T-cell (primary cell): ENCODE measurements around the gene BAIAP2L1. TPM values are rescaled to one million over a fixed set of nuclear protein-coding genes. Genes with fewer than 3 reads are reported as not detected.
"Not testable (repeated sequence)": the region's sequence is repeated elsewhere in the genome, so short reads cannot be mapped to it uniquely, and the experiment has no call there.

Source experiments
- ATAC-seq, 4 experiments: fragments of 200-7000 bp in 3 of 4; fragments of 150-1000 bp in 1 of 4; cut with Tn5 transposase; replicated peaks in 1 of 4; 1 replicate in 3 of 4; 2 replicates in 1 of 4; pipeline ENCODE4 v1.10.0; 2021; ENCODE audit warnings: moderate library complexity in 3 of 4, mild to moderate bottlenecking in 2 of 4, moderate number of reproducible peaks in 1 of 4
- CTCF ChIA-PET, 2 donors: fragments of 300-600 bp; sonication (Branson Sonifier 250); formaldehyde crosslinking; loops; one replicate each; lab custom pipeline; 2022; ENCODE audit warnings: antibody characterized with exemption in 2 of 2; lab: Charles Lee
- POLR2A ChIA-PET, 2 donors: fragments of 300-600 bp; sonication (Branson Sonifier 250); formaldehyde crosslinking; loops; one replicate each; lab custom pipeline; 2022; ENCODE audit warnings: antibody characterized with exemption in 2 of 2; lab: Charles Lee
- DNase-seq, 35 experiments: peaks; one replicate each; pipeline versions ENCODE4 v3.0.0 to v3.0.0-alpha.2; 2013 to 2023
- H3K27ac ChIP-seq: one replicate; pipeline ENCODE4 v1.5.1; 2013; ENCODE audit warnings: low read length
- H3K27me3 ChIP-seq, 2 experiments: replicated peaks in 1 of 2; 1 replicate in 1 of 2; 2 replicates in 1 of 2; pipeline versions ENCODE4 v1.6.1 to v1.7.0; 2013; ENCODE audit warnings: low read length in 1 of 2, mixed read lengths in 1 of 2; ENCODE audit not compliant: control insufficient read depth in 2 of 2, insufficient read depth in 2 of 2; ENCODE audit errors: extremely low read depth in 1 of 2
- H3K36me3 ChIP-seq, 2 donors: 1 replicate in 1 of 2; 2 replicates in 1 of 2; pipeline versions ENCODE4 v1.6.1 to v1.7.0; 2013; ENCODE audit warnings: low read length in 1 of 2; ENCODE audit not compliant: control insufficient read depth in 2 of 2, insufficient read depth in 1 of 2; ENCODE audit errors: extremely low read depth in 1 of 2
- H3K4me1 ChIP-seq, 2 experiments: 1 replicate in 1 of 2; 2 replicates in 1 of 2; pipeline versions ENCODE4 v1.6.1 to v1.7.0; 2013; ENCODE audit warnings: low read length in 2 of 2, mixed read lengths in 1 of 2; ENCODE audit not compliant: insufficient read depth in 2 of 2, control insufficient read depth in 1 of 2; ENCODE audit errors: extremely low read depth in 1 of 2
- H3K4me3 ChIP-seq, 2 donors: 1 replicate in 1 of 2; 2 replicates in 1 of 2; pipeline versions ENCODE4 v1.5.1 to v1.7.0; 2013; ENCODE audit warnings: mild to moderate bottlenecking in 2 of 2, low read length in 1 of 2, moderate library complexity in 1 of 2; ENCODE audit not compliant: control insufficient read depth in 1 of 2; ENCODE audit errors: extremely low read depth in 1 of 2
- H3K9me3 ChIP-seq: 2 replicates; pipeline ENCODE4 v1.7.0; 2013
- H3K27ac Mint-ChIP-seq, 2 donors: one replicate each; pipeline ENCODE4 v1.8.0; 2020 to 2021; ENCODE audit warnings: mild to moderate bottlenecking in 2 of 2, mixed read lengths in 2 of 2
- H3K27me3 Mint-ChIP-seq, 2 donors: one replicate each; pipeline ENCODE4 v1.8.0; 2021 to 2022; ENCODE audit warnings: mixed read lengths in 2 of 2
- H3K36me3 Mint-ChIP-seq: one replicate; pipeline ENCODE4 v1.8.0; 2021; ENCODE audit warnings: mixed read lengths
- H3K4me1 Mint-ChIP-seq, 3 donors: one replicate each; pipeline ENCODE4 v1.8.0; 2020 to 2022; ENCODE audit warnings: mixed read lengths in 3 of 3, mild to moderate bottlenecking in 1 of 3
- H3K4me3 Mint-ChIP-seq, 3 donors: one replicate each; pipeline ENCODE4 v1.8.0; 2020 to 2022; ENCODE audit warnings: mild to moderate bottlenecking in 3 of 3, mixed read lengths in 3 of 3, moderate library complexity in 3 of 3
- H3K9me3 Mint-ChIP-seq, 3 donors: one replicate each; pipeline ENCODE4 v1.8.0; 2020 to 2022; ENCODE audit warnings: mixed read lengths in 3 of 3
- WGBS: methylation state at CpG from one replicate; pipeline ENCODE4 v1.1.5; 2013; ENCODE audit warnings: missing lambda C conversion rate; ENCODE audit not compliant: insufficient coverage; 5-methylcytosine and 5-hydroxymethylcytosine counted together
- total RNA-seq, 35 experiments: library from RNA in 6 of 35; stranded (reverse) in 6 of 35; fragments of 120-200 nt in 1 of 35; gene quantifications; one replicate each; pipeline versions ENCODE4 v1.2.1 to v1.2.4 and lab custom pipeline; 2013 to 2026

BAIAP2L1 gene
- total RNA-seq, 5 donors from 2014 or later (not counting 1 experiment from before 2014, with no cell fraction given), result 0.92 to 2.6 (median 1.5) TPM

- H3K9me3 ChIP-seq, result no peaks in the 10 kb centered on the region
- CTCF ChIA-PET, result no interaction called here
- POLR2A ChIA-PET, result no interaction called here
These were observed 17.4 kb upstream of the BAIAP2L1 start for GRCh38 chr7:98418271-98418635.

DNA sequence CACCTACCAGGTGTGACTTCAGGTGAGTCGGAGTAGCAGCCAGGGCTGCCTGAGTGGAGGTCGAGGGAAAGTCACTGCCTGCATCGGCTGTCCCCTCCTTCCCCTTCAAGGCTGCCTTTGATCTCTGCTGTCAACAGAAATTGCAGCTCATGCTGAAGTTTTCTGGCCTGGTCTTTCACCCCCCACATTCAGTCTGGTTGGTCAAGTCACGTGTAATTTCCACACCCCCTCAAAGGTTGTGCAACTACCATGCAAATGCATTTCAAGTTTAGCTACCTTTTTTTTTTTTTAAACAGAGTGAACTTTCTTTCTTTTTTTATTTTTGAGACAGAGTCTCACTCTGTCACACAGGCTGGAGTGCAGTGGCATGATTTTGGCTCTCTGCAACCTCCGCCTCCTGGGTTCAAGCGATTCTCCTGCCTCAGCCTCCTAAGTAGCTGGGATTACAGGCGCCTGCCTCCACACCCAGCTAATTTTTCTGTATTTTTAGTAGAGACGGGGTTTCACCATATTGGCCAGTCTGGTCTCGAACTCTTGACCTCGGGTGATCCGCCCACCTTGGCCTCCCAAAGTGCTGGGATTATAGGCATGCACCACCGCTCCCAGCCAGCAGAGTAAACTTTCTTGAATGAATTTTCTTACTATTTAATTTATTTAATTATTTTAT lies 16.8 kb upstream of the BAIAP2L1 start:
- POLR2A ChIA-PET, H3K4me3 ChIP-seq, H3K4me3 Mint-ChIP-seq, H3K27ac ChIP-seq, DNase-seq, H3K36me3 Mint-ChIP-seq, H3K9me3 Mint-ChIP-seq, H3K4me1 ChIP-seq, H3K4me1 Mint-ChIP-seq, H3K36me3 ChIP-seq, H3K9me3 ChIP-seq, ATAC-seq, H3K27ac Mint-ChIP-seq: not testable (repeated sequence)
- WGBS, result 65% methylated on average over 9 of the region's 12 CpGs
- CTCF ChIA-PET, result interaction anchor here in 1 of 2 donors (0.6 kb wide), 1 partner anchor 499 kb away, joined by 3 read pairs; no protein-coding TSS in a partner anchor
- peaks cover 4 to 12% of the 10 kb centered on the region in 2 donors for H3K27me3 Mint-ChIP-seq
- peaks cover 0 to 22% of the 10 kb centered on the region in 2 experiments for H3K27me3 ChIP-seq

More at GRCh38 chr7:98418271-98418635, 17.4 kb upstream of the BAIAP2L1 start:
- Histone ChIP-seq H3K27ac (no peak overlapping the region), H3K36me3 (no peaks in the 10 kb centered on the region), H3K4me1 (peaks cover 0 to 5% of the 10 kb centered on the region in 2 experiments), H3K4me3 (no peak overlapping the region), H3K27me3 (peaks cover 0 to 22% of the 10 kb centered on the region in 2 experiments)
- DNase-seq (no peak), ATAC-seq (no peak)
- Mint-ChIP-seq H3K36me3 (no peaks in the 10 kb centered on the region), H3K27ac (no peak overlapping the region), H3K4me1 (peaks cover 0 to 4% (median 3%) of the 10 kb centered on the region in 3 donors), H3K9me3 (no peaks in the 10 kb centered on the region), H3K4me3 (no peak overlapping the region), H3K27me3 (peaks cover 4 to 15% of the 10 kb centered on the region in 2 donors)
- 88% methylated on average over 3 of the region's 7 CpGs for WGBS

DNA sequence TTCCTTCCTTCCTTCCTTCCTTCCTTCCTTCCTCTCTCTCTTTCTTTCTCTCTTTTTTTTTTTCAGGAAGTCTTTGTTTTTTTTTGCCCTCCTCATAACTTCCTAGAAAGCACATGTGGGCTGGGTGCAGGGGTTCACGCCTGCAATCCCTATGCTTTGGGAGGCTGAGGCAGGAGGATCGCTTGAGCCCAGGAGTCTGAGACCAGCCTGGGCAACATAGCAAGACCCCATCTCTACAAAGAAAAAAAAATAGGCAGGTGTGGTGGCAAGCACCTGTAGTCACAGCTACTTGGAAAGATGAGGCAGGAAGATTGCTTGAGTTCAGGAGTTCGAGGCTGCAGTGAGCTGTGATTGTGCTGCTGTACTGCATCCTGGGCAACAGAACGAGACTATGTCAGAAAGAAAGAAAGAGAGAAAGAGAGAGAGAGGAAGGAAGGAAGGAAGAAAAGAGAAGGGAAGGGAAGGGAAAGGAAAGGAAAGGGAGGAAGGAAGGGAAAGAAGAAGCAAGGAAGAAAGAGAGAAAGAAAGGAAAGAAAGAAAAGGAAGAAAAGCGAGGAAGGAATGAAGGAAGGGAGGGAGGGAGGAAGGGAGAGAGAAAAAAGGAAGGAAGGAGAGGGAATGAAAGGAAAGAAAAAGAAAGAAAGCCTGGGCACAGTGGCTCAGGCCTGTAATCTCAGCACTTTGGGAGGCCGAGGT lies 13.5 kb upstream of the BAIAP2L1 start:
- no peaks in the 10 kb centered on the region for H3K36me3 Mint-ChIP-seq

DNA sequence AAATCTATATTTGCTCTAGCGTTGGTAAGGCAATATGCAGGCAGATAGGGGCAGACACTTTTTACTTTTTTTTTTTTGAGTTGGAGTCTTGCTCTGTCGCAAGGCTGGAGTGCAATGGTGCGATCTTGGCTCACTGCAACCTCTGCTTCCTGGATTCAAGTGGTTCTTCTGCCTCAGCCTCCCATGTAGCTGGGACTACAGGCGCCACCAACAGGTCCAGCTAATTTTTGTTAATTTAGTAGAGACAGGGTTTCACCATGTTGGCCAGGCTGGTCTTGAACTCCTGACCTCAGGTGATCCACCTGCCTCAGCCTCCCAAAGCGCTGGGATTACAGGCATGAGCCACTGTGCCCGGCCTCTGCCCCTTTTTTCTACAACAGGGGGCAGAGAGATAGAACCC lies 12.8 kb upstream of the BAIAP2L1 start:
- H3K36me3 ChIP-seq, H3K4me3 Mint-ChIP-seq, H3K4me1 ChIP-seq, POLR2A ChIA-PET, H3K9me3 Mint-ChIP-seq, ATAC-seq, H3K36me3 Mint-ChIP-seq, H3K9me3 ChIP-seq, H3K4me1 Mint-ChIP-seq, H3K4me3 ChIP-seq, H3K27ac ChIP-seq, DNase-seq, H3K27ac Mint-ChIP-seq: not testable (repeated sequence)
- peaks cover 4 to 13% of the 10 kb centered on the region in 2 donors for H3K27me3 Mint-ChIP-seq
- CTCF ChIA-PET, result interaction anchor here in 1 of 2 donors (0.8 kb wide), 1 partner anchor 12 kb away, joined by 7 read pairs; no protein-coding TSS in a partner anchor
- peaks cover 0 to 10% of the 10 kb centered on the region in 2 experiments for H3K27me3 ChIP-seq
- 97% methylated on average over 3 of the region's 6 CpGs for WGBS

More for the DNA sequence above, 13.5 kb upstream of the BAIAP2L1 start:
- Mint-ChIP-seq H3K27me3 (peaks cover 4 to 18% of the 10 kb centered on the region in 2 donors), H3K4me3 (no peak overlapping the region), H3K27ac (no peak overlapping the region), H3K4me1 (no peaks in the 10 kb centered on the region), H3K9me3 (no peaks in the 10 kb centered on the region)
- POLR2A ChIA-PET, result no interaction called here
- Histone ChIP-seq H3K27ac (no peak overlapping the region), H3K36me3 (no peaks in the 10 kb centered on the region), H3K4me1 (no peaks in the 10 kb centered on the region), H3K4me3 (no peak overlapping the region), H3K9me3 (no peaks in the 10 kb centered on the region), H3K27me3 (peaks cover 0 to 16% of the 10 kb centered on the region in 2 experiments)
- 77% methylated on average over 3 of the region's 6 CpGs for WGBS
- ATAC-seq (no peak), DNase-seq (no peak)
- CTCF ChIA-PET, result interaction anchor here in 1 of 2 donors (0.8 kb wide), 1 partner anchor 12 kb away, joined by 7 read pairs; no protein-coding TSS in a partner anchor

DNA sequence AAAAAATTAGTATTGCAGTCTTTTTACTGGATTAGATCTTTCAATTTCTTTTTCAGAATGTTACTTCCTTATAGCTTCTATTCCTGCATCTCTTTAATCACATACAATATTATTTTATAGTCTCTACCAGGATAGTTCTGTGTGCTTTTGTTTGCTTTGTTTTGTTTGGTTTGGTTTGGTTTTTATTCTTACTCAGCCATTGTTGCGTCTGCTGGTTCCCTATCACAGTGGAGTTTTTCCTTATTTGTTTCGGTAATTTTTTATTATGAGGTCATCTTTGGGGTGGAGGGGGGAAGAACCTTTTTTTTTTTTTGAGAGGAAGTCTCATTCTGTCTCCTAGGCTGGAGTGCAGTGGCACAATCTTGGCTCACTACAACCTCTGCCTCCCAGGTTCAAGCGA lies 9.0 kb upstream of the BAIAP2L1 start:
- H3K36me3 Mint-ChIP-seq, result no peaks in the 10 kb centered on the region
- POLR2A ChIA-PET, result interaction anchor here in 1 of 2 donors (0.6 kb wide), 1 partner anchor 17 kb away, joined by 4 read pairs; no protein-coding TSS in a partner anchor
- H3K27me3 ChIP-seq, result peaks cover 0 to 8% of the 10 kb centered on the region in 2 experiments

DNA sequence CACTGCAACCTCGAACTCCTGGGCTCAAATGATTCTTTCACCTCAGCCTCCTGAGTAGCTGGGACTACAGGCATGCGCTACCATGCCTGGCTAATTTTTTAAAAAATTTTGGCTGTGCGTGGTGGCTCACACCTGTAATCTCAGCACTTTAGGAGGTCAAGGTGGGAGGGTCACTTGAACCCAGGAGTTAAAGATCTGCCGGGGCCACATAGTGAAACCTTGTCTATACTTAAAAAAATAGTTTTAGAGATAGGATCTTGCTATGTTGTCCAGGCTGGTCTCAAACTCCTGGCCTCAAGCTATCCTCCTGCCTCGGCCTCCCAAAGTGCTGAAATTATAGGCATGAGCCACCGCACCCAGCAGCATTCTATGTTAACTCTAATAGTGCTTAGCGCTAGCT lies 7.3 kb upstream of the BAIAP2L1 start:
- DNase-seq, H3K4me1 ChIP-seq, ATAC-seq, H3K9me3 Mint-ChIP-seq, H3K27ac ChIP-seq, H3K36me3 Mint-ChIP-seq, H3K4me1 Mint-ChIP-seq, H3K36me3 ChIP-seq, H3K27ac Mint-ChIP-seq, POLR2A ChIA-PET, H3K4me3 ChIP-seq, H3K27me3 Mint-ChIP-seq, H3K4me3 Mint-ChIP-seq, H3K9me3 ChIP-seq, H3K27me3 ChIP-seq: not testable (repeated sequence)
- CTCF ChIA-PET, result interaction anchor here (0.6 kb wide), 2 partner anchors 28 to 411 kb away, joined by 3 to 7 read pairs; no protein-coding TSS in a partner anchor
- WGBS, result 85% methylated on average over 4 of the region's 7 CpGs

More for the DNA sequence above, 9.0 kb upstream of the BAIAP2L1 start:
- Mint-ChIP-seq H3K27me3 (peaks cover 9 to 10% of the 10 kb centered on the region in 2 donors), H3K4me3 (no peak overlapping the region), H3K4me1 (no peaks in the 10 kb centered on the region), H3K27ac (no peak overlapping the region), H3K9me3 (no peaks in the 10 kb centered on the region)
- Histone ChIP-seq H3K36me3 (no peaks in the 10 kb centered on the region), H3K9me3 (no peaks in the 10 kb centered on the region), H3K27ac (no peak overlapping the region), H3K4me1 (no peaks in the 10 kb centered on the region), H3K4me3 (no peak overlapping the region)
- DNase-seq, result no peak
- WGBS, result no CpG with 5 or more reads among the region's 3 CpGs
- no peak for ATAC-seq
- CTCF ChIA-PET, result interaction anchor here in 1 of 2 donors (0.8 kb wide), 1 partner anchor 433 kb away, joined by 3 read pairs; no protein-coding TSS in a partner anchor
